ENCODE data around the gene FRY. TPM values are rescaled to one million over a fixed set of nuclear protein-coding genes. Genes with fewer than 3 reads are reported as not detected.
A peak's percentile ranks its signal among the peaks of the same experiment; 100 is the strongest.

Gene FRY
- total and polyA plus RNA-seq, 9 of the 15 experiments (the other 6 are each of a cell fraction or from before 2014, with no cell fraction given): 0.03 to 0.31 (median 0.11) TPM; not detected in 3

GRCh38 chr13:32334671-32335070 lies 303.1 kb downstream of the FRY start:
- ChIA-PET POLR2A (interaction anchor here (1.2 kb wide), 1 partner anchor 19 kb away, joined by 4 read pairs; the partner anchor contains the start of gene BRCA2), CTCF (ENCODE audit: low intra/inter-chr PET ratio) (no interaction called here)
- DNase-seq (ENCODE audit: extremely low read depth in 1 of 4, low spot score in 3 of 4): no peak
- Histone ChIP-seq H3K36me3 (ENCODE audit: control insufficient read depth, insufficient read depth, low read length) (peaks cover 57% of the 10 kb centered on the region), H3K4me2 (ENCODE audit: insufficient read depth, low read length) (no peak overlapping the region), H4K20me1 (replicated peaks; ENCODE audit: control insufficient read depth, insufficient read depth, low read length) (no peaks in the 10 kb centered on the region), H3K27me3 (ENCODE audit: control insufficient read depth in 2 of 2, insufficient read depth in 2 of 2, low read length in 2 of 2) (no peaks in the 10 kb centered on the region), H3K4me3 (no peak overlapping the region), H3K9me3 (replicated peaks; ENCODE audit: control insufficient read depth, insufficient read depth, low read depth, low read length) (peaks cover 6% of the 10 kb centered on the region; the same call in 1 of the 2 replicates), H3K27ac (ENCODE audit: extremely low read depth, low read depth, low read length) (no peak overlapping the region), H3K79me2 (ENCODE audit: control insufficient read depth, insufficient read depth, low read length) (no peaks in the 10 kb centered on the region), H3K9ac (ENCODE audit: insufficient read depth in 1 of 2, low read depth in 2 of 2, low read length in 2 of 2) (no peak overlapping the region), H2AFZ (ENCODE audit: low read depth, low read length) (no peak overlapping the region), H3K4me1 (replicated peaks in 1 of 2; ENCODE audit: control insufficient read depth in 2 of 2, insufficient read depth in 2 of 2, low read length in 2 of 2) (no peaks in the 10 kb centered on the region), H3K9me1 (ENCODE audit: control insufficient read depth, insufficient read depth, low read length) (no peaks in the 10 kb centered on the region)
- no peak for FAIRE-seq
- TF ChIP-seq ZNF766 (CRISPR knock-in tag; conservative IDR thresholded peaks at IDR 0.05): no peak
- TF ChIP-seq GTF2F1 (IDR thresholded peaks at IDR 0.05; ENCODE audit: low read depth, low read length): no peak
- no peak for TF ChIP-seq CSDE1 (IDR thresholded peaks at IDR 0.05)
- WGBS (ENCODE audit: insufficient coverage, low coverage, missing lambda C conversion rate): 100% methylated on average over 2 of the region's 2 CpGs
- in situ Hi-C loops (cut with MboI) (no loop called here), intact Hi-C loops (cut with micrococcal nuclease) (no loop called here)
- ATAC-seq: no peak
- BruUV-seq (replicated peaks): no TSS peak

- no TSS peak for BruUV-seq (replicated peaks)
- Histone ChIP-seq H3K79me2 (ENCODE audit: control insufficient read depth, insufficient read depth, low read length) (no peaks in the 10 kb centered on the region), H4K20me1 (replicated peaks; ENCODE audit: control insufficient read depth, insufficient read depth, low read length) (no peaks in the 10 kb centered on the region), H2AFZ (ENCODE audit: low read depth, low read length) (no peak overlapping the region), H3K36me3 (ENCODE audit: control insufficient read depth, insufficient read depth, low read length) (peaks cover 14% of the 10 kb centered on the region; the same call in 1 of the 3 replicates), H3K4me3 (no peak overlapping the region), H3K4me1 (replicated peaks in 1 of 2; ENCODE audit: control insufficient read depth in 2 of 2, insufficient read depth in 2 of 2, low read length in 2 of 2) (no peaks in the 10 kb centered on the region), H3K27ac (ENCODE audit: extremely low read depth, low read depth, low read length) (no peak overlapping the region), H3K9me3 (replicated peaks; ENCODE audit: control insufficient read depth, insufficient read depth, low read depth, low read length) (peaks cover 2% of the 10 kb centered on the region), H3K9me1 (ENCODE audit: control insufficient read depth, insufficient read depth, low read length) (no peaks in the 10 kb centered on the region), H3K4me2 (ENCODE audit: insufficient read depth, low read length) (no peak overlapping the region), H3K9ac (ENCODE audit: insufficient read depth in 1 of 2, low read depth in 2 of 2, low read length in 2 of 2) (no peak overlapping the region), H3K27me3 (ENCODE audit: control insufficient read depth in 2 of 2, insufficient read depth in 2 of 2, low read length in 2 of 2) (no peaks in the 10 kb centered on the region)
- POLR2A ChIA-PET: no interaction called here
- no peak for DNase-seq (ENCODE audit: extremely low read depth in 1 of 4, low spot score in 3 of 4)
- FAIRE-seq: no peak
- WGBS (ENCODE audit: insufficient coverage, low coverage, missing lambda C conversion rate): 82% methylated on average over 3 of the region's 3 CpGs
- CTCF ChIA-PET (ENCODE audit: low intra/inter-chr PET ratio): no interaction called here
- intact Hi-C loops (cut with micrococcal nuclease) (no loop called here), in situ Hi-C loops (cut with MboI) (no loop called here)
- 0 out of 2 replicates have a peak, but pooled peaks have one; percentile 25 for TF ChIP-seq MAFG (tag; conservative IDR thresholded peaks at IDR 0.05)
- TF ChIP-seq ZNF316 (IDR thresholded peaks at IDR 0.05): 0 out of 2 replicates have a peak, but pooled peaks have one; percentile 25
- peak; percentile 21; the same call in 1 of the 2 replicates for TF ChIP-seq C11orf30 (IDR thresholded peaks at IDR 0.05; ENCODE audit: low read depth)
- TF ChIP-seq SPI1 (IDR thresholded peaks at IDR 0.05; ENCODE audit: borderline replicate concordance, low read depth, low read length): 0 out of 2 replicates have a peak, but pooled peaks have one; percentile 36
- no peak for TF ChIP-seq MXI1 (IDR thresholded peaks at IDR 0.05; ENCODE audit: low read depth, low read length)
- TF ChIP-seq ZNF408 (CRISPR knock-in tag; IDR thresholded peaks at IDR 0.05; ENCODE audit: low read depth): no peak
- TF ChIP-seq NFE2 (IDR thresholded peaks at IDR 0.05; ENCODE audit: low read depth): peak; percentile 25; the same call in 1 of the 2 replicates
- ATAC-seq: no peak
Observed at GRCh38 chr13:32340914-32341313, 309.3 kb downstream of the FRY start.

All from K562 (cell line).